Measurements from ENCODE around the gene UBE2K. TPM values are rescaled to one million over a fixed set of nuclear protein-coding genes. Genes with fewer than 3 reads are reported as not detected.

The UBE2K gene
- total RNA-seq, 1 experiment from 2014 or later: 38.9 TPM

DNA sequence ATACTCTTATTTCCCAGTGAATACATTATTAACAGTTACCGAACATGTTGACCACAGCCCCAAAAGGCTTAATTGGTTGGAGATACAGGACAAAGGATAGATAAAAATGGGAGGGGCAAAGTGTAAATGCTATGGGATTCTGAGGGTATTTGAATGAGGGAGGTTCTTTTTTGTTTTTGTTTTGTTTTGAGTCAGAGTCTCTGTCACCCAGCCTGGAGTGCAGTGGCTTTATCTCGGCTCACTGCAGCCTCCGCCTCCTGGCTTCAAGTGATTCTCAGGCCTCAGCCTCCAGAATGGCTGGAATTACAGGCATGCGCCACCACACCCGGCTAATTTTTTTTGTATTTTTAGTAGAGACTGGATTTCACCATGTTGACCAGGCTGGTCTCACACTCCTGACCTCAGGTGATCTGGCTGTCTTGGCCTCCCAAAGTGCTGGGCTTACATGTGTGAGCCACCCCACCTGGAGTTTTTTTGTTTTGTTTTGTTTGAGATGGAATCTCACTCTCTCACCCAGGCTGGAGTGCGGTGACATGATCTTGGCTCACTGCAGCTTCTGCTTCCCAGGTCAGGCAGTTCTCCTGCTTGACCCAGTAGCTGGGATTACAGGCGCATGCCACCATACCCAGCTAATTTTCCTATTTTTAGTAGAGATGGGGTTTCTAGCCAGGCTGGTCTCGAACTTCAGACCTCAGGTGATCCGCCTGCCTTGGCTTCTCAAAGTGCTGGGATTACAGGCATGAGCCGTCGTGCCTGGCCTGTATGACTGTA lies 9.0 kb downstream of the UBE2K start:
- TF ChIP-seq, protein P1, sequence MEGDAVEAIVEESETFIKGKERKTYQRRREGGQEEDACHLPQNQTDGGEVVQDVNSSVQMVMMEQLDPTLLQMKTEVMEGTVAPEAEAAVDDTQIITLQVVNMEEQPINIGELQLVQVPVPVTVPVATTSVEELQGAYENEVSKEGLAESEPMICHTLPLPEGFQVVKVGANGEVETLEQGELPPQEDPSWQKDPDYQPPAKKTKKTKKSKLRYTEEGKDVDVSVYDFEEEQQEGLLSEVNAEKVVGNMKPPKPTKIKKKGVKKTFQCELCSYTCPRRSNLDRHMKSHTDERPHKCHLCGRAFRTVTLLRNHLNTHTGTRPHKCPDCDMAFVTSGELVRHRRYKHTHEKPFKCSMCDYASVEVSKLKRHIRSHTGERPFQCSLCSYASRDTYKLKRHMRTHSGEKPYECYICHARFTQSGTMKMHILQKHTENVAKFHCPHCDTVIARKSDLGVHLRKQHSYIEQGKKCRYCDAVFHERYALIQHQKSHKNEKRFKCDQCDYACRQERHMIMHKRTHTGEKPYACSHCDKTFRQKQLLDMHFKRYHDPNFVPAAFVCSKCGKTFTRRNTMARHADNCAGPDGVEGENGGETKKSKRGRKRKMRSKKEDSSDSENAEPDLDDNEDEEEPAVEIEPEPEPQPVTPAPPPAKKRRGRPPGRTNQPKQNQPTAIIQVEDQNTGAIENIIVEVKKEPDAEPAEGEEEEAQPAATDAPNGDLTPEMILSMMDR (conservative IDR thresholded peaks at IDR 0.05; ENCODE audit: low read depth, low read length): no peak
- no peak for TF ChIP-seq EZH2 (IDR thresholded peaks at IDR 0.05; ENCODE audit: low read length, unreplicated experiment)
- no peak for TF ChIP-seq EZH2phosphoT487 (IDR thresholded peaks at IDR 0.05; ENCODE audit: borderline replicate concordance, low read length)
- peaks cover 6% of the 10 kb centered on the region; the same call in 1 of the 2 replicates for H3K36me3 ChIP-seq (ENCODE audit: low read depth, low read length)
- H3K9me2 ChIP-seq (replicated peaks; ENCODE audit: low read length): no peaks in the 10 kb centered on the region
- intact Hi-C loops (cut with micrococcal nuclease): no loop called here
- no peaks in the 10 kb centered on the region for H3K27me3 ChIP-seq (ENCODE audit: low read length)
- H3K4me3 ChIP-seq (ENCODE audit: low read length): no peak overlapping the region
- H4K20me1 ChIP-seq (ENCODE audit: low read length): peaks cover 29% of the 10 kb centered on the region; the same call in 1 of the 2 replicates
- DNase-seq: no peak
- no peaks in the 10 kb centered on the region for H3F3A ChIP-seq (ENCODE audit: low read length, unreplicated experiment)
- H3K79me2 ChIP-seq (ENCODE audit: low read length): peaks cover 99% of the 10 kb centered on the region
- H3K9me3 ChIP-seq (ENCODE audit: low read length): no peaks in the 10 kb centered on the region
- no peak overlapping the region for H2AFZ ChIP-seq (ENCODE audit: low read length)
- ChIA-PET CTCF (no interaction called here), POLR2A (ENCODE audit: unreplicated experiment) (no interaction called here)
- no peak overlapping the region for H3K9ac ChIP-seq (ENCODE audit: low read length)
- H3K27ac ChIP-seq (ENCODE audit: low read length): no peak overlapping the region
- no TSS peak for BruUV-seq (replicated peaks)
- H3K4me1 ChIP-seq (ENCODE audit: insufficient read depth, low read length): no peaks in the 10 kb centered on the region
- no peak for ATAC-seq
- no peak overlapping the region for H3K4me2 ChIP-seq (ENCODE audit: low read length)

DNA sequence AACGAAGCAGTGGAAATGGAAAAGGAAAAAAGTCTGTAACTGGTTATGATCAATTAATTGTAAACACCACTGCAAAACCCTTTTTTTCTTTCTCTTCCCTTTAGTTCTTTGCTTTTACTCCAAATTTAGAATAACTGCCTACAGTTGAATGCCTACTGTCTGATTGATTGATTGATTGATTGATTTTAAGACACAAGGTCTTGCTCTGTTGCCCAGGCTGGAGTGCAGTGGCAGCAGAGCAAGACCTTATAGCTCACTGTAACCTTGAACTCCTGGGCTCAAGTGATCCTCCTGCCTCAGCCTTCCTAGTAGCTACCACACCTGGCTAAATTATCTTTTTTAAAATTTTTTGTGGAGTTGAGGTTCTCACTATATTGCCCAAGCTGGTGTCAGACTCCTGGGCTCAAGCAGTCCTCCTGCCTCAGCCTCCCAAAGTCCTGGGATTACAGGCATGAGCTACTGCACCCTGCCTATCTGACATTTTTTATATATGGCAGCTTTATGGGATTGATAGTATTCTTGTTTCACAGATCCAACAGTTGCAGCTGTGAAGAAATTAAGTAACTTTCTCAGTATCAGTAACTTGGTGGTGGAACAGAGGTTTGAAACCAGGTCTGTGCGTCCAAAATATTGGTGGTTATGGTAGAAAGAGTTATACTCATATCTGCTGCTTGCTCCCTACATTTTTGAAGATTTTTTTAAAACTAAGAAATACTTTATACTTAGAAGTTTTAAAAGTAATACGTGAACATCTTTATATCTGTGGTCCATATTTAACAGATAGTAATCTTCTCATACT lies 12.4 kb downstream of the UBE2K start:
- no TSS peak for BruUV-seq (replicated peaks)
- ATAC-seq (no peak), DNase-seq (no peak)
- Histone ChIP-seq H3F3A (ENCODE audit: low read length, unreplicated experiment) (no peaks in the 10 kb centered on the region), H3K4me1 (ENCODE audit: insufficient read depth, low read length) (no peaks in the 10 kb centered on the region), H3K9me2 (replicated peaks; ENCODE audit: low read length) (no peaks in the 10 kb centered on the region), H3K79me2 (ENCODE audit: low read length) (peaks cover 93% of the 10 kb centered on the region), H4K20me1 (ENCODE audit: low read length) (peaks cover 24% of the 10 kb centered on the region; the same call in 1 of the 2 replicates), H3K4me2 (ENCODE audit: low read length) (no peak overlapping the region), H3K27ac (ENCODE audit: low read length) (no peak overlapping the region), H3K36me3 (ENCODE audit: low read depth, low read length) (no peaks in the 10 kb centered on the region), H3K9ac (ENCODE audit: low read length) (no peak overlapping the region), H3K4me3 (ENCODE audit: low read length) (no peak overlapping the region), H3K27me3 (ENCODE audit: low read length) (no peaks in the 10 kb centered on the region), H2AFZ (ENCODE audit: low read length) (no peak overlapping the region), H3K9me3 (ENCODE audit: low read length) (no peaks in the 10 kb centered on the region)
- ChIA-PET CTCF (no interaction called here), POLR2A (ENCODE audit: unreplicated experiment) (no interaction called here)
- TF ChIP-seq EZH2 (IDR thresholded peaks at IDR 0.05; ENCODE audit: low read length, unreplicated experiment) (no peak), EZH2phosphoT487 (IDR thresholded peaks at IDR 0.05; ENCODE audit: borderline replicate concordance, low read length) (no peak)
- TF ChIP-seq, protein P1 (conservative IDR thresholded peaks at IDR 0.05; ENCODE audit: low read depth, low read length): no peak
- intact Hi-C loops (cut with micrococcal nuclease): no loop called here

Measured in PC-3 (cell line).